Parathyroid adenoma (tissue), 2 donors: Measurements from ENCODE around the gene NRIP1.

Experiments
- H2AFZ ChIP-seq: fragments of 300-600 bp; sonication (generic); one replicate; pipeline ENCODE4 v1.7.0; 2017; ENCODE audit warnings: antibody characterized with exemption, mild to moderate bottlenecking
- H3K27ac ChIP-seq: fragments of 300-600 bp; sonication (generic); one replicate; pipeline ENCODE4 v1.7.0; 2017
- H3K27me3 ChIP-seq: fragments of 300-600 bp; sonication (generic); one replicate; pipeline ENCODE4 v1.7.0; 2017; ENCODE audit warnings: low read length; ENCODE audit not compliant: control insufficient read depth, insufficient read depth
- H3K36me3 ChIP-seq: fragments of 300-600 bp; sonication (generic); one replicate; pipeline ENCODE4 v1.7.0; 2017; ENCODE audit warnings: low read length; ENCODE audit not compliant: control insufficient read depth, insufficient read depth
- H3K4me1 ChIP-seq: fragments of 300-600 bp; sonication (generic); one replicate; pipeline ENCODE4 v1.7.0; 2017; ENCODE audit warnings: control low read depth
- H3K4me2 ChIP-seq: fragments of 300-600 bp; sonication (generic); one replicate; pipeline ENCODE4 v1.7.0; 2017; ENCODE audit warnings: low read length
- H3K4me3 ChIP-seq: fragments of 300-600 bp; sonication (generic); one replicate; pipeline ENCODE4 v1.7.0; 2017; ENCODE audit warnings: low read depth, low read length
- H3K79me2 ChIP-seq: fragments of 300-600 bp; sonication (generic); one replicate; pipeline ENCODE4 v1.7.0; 2017; ENCODE audit warnings: control low read depth
- H3K9ac ChIP-seq: fragments of 300-600 bp; sonication (generic); one replicate; pipeline ENCODE4 v1.7.0; 2017; ENCODE audit warnings: mild to moderate bottlenecking
- H3K9me3 ChIP-seq: fragments of 300-600 bp; sonication (generic); one replicate; pipeline ENCODE4 v1.7.0; 2017; ENCODE audit warnings: low read length; ENCODE audit not compliant: control insufficient read depth
- CTCF ChIP-seq: fragments of 300-600 bp; sonication (generic); IDR thresholded peaks from one replicate; pipeline ENCODE4 v1.7.0; 2017; ENCODE audit warnings: antibody characterized with exemption, mild to moderate bottlenecking
- donor health status: primary hyperparathyroidism.

Gene NRIP1

GRCh38 chr21:14975136-14975919 lies 89.5 kb downstream of the NRIP1 start:
- Histone ChIP-seq H3K36me3 (no peaks in the 10 kb centered on the region), H3K4me1 (no peaks in the 10 kb centered on the region), H3K27ac (no peak overlapping the region), H3K4me2 (no peak overlapping the region), H3K79me2 (no peaks in the 10 kb centered on the region), H3K9me3 (no peaks in the 10 kb centered on the region), H3K27me3 (no peaks in the 10 kb centered on the region), H3K4me3 (no peak overlapping the region), H2AFZ (no peak overlapping the region), H3K9ac (no peak overlapping the region)
- no peak for TF ChIP-seq CTCF

GRCh38 chr21:14972678-14973077 lies 92.1 kb downstream of the NRIP1 start:
- Histone ChIP-seq H3K4me2 (no peak overlapping the region), H3K27ac (no peak overlapping the region), H3K4me3 (no peak overlapping the region), H3K9ac (no peak overlapping the region), H3K27me3 (no peaks in the 10 kb centered on the region), H3K79me2 (no peaks in the 10 kb centered on the region), H3K36me3 (no peaks in the 10 kb centered on the region), H2AFZ (no peak overlapping the region), H3K9me3 (no peaks in the 10 kb centered on the region), H3K4me1 (no peaks in the 10 kb centered on the region)
- no peak for TF ChIP-seq CTCF

GRCh38 chr21:14968821-14969220 lies 96.0 kb downstream of the NRIP1 start:
- no peak overlapping the region for H3K27ac ChIP-seq
- H3K4me3 ChIP-seq, result no peak overlapping the region
- no peak for TF ChIP-seq CTCF
- H3K9ac ChIP-seq, result no peak overlapping the region
- no peaks in the 10 kb centered on the region for H3K79me2 ChIP-seq
- H3K36me3 ChIP-seq, result no peaks in the 10 kb centered on the region
- no peaks in the 10 kb centered on the region for H3K9me3 ChIP-seq
- no peaks in the 10 kb centered on the region for H3K4me1 ChIP-seq
- no peaks in the 10 kb centered on the region for H3K27me3 ChIP-seq
- no peak overlapping the region for H2AFZ ChIP-seq
- H3K4me2 ChIP-seq, result no peak overlapping the region

GRCh38 chr21:14968029-14968428 lies 96.8 kb downstream of the NRIP1 start:
- H3K27me3 ChIP-seq, result no peaks in the 10 kb centered on the region
- no peak overlapping the region for H3K9ac ChIP-seq
- no peak overlapping the region for H3K4me2 ChIP-seq
- H3K9me3 ChIP-seq, result no peaks in the 10 kb centered on the region
- no peaks in the 10 kb centered on the region for H3K36me3 ChIP-seq
- H3K4me1 ChIP-seq, result no peaks in the 10 kb centered on the region
- no peak for TF ChIP-seq CTCF
- no peak overlapping the region for H3K27ac ChIP-seq
- no peaks in the 10 kb centered on the region for H3K79me2 ChIP-seq
- no peak overlapping the region for H2AFZ ChIP-seq
- H3K4me3 ChIP-seq, result no peak overlapping the region

GRCh38 chr21:14964621-14965020 lies 100.2 kb downstream of the NRIP1 start:
- H3K36me3 ChIP-seq, result no peaks in the 10 kb centered on the region
- no peak for TF ChIP-seq CTCF
- H3K4me3 ChIP-seq, result no peak overlapping the region
- H3K9me3 ChIP-seq, result no peaks in the 10 kb centered on the region
- H3K4me1 ChIP-seq, result no peaks in the 10 kb centered on the region
- H3K4me2 ChIP-seq, result no peak overlapping the region
- no peaks in the 10 kb centered on the region for H3K79me2 ChIP-seq
- no peak overlapping the region for H3K27ac ChIP-seq
- H2AFZ ChIP-seq, result no peak overlapping the region
- H3K9ac ChIP-seq, result no peak overlapping the region
- no peaks in the 10 kb centered on the region for H3K27me3 ChIP-seq
